H1 (cell line): ENCODE results near the gene TOR4A. TPM values are rescaled to one million over a fixed set of nuclear protein-coding genes. Genes with fewer than 3 reads are reported as not detected.

Experiments used
- CTCF ChIA-PET: fragments of 300-600 bp; sonication (Branson Sonifier 250); formaldehyde crosslinking; loops from one replicate; lab custom pipeline; 2021; ENCODE audit not compliant: partially characterized antibody; lab: Charles Lee
- POLR2A ChIA-PET: fragments of 300-600 bp; sonication (Branson Sonifier 250); formaldehyde crosslinking; loops from one replicate; lab custom pipeline; 2021; ENCODE audit warnings: inconsistent platforms; ENCODE audit not compliant: partially characterized antibody; lab: Charles Lee
- DNase-seq, 2 experiments: peaks; one replicate each; pipeline versions ENCODE4 v3.0.0 to v3.0.0-alpha.2; 2010 to 2022; ENCODE audit warnings: low spot score in 2 of 2, low read depth in 1 of 2, mixed read lengths in 1 of 2
- FAIRE-seq: peaks from 2 replicates; lab custom pipeline; 2011; peaks lifted over from hg19 to GRCh38; lab: Jason Lieb, UNC
- H2AFZ ChIP-seq: 2 replicates; pipeline ENCODE4 v1.8.1; 2012; ENCODE audit warnings: low read length, inconsistent platforms
- H2AK5ac ChIP-seq: 2 replicates; pipeline ENCODE4 v1.6.1; 2013; ENCODE audit warnings: low read depth, low read length
- H2BK120ac ChIP-seq: replicated peaks from 2 replicates; pipeline ENCODE3; 2013; ENCODE audit warnings: low read depth, low read length, inconsistent platforms
- H2BK12ac ChIP-seq: 2 replicates; pipeline ENCODE4 v1.6.1; 2013; ENCODE audit warnings: low read depth, low read length
- H2BK15ac ChIP-seq: 2 replicates; pipeline ENCODE4 v1.6.1; 2013; ENCODE audit warnings: low read length
- H2BK20ac ChIP-seq: 2 replicates; pipeline ENCODE4 v1.6.1; 2013; ENCODE audit warnings: low read length
- H2BK5ac ChIP-seq: 2 replicates; pipeline ENCODE4 v1.6.1; 2013; ENCODE audit warnings: low read depth, low read length
- H3K14ac ChIP-seq: 2 replicates; pipeline ENCODE4 v1.6.1; 2013; ENCODE audit warnings: inconsistent platforms; ENCODE audit not compliant: insufficient read length
- H3K18ac ChIP-seq: 2 replicates; pipeline ENCODE4 v1.6.1; 2013; ENCODE audit warnings: low read length; ENCODE audit errors: extremely low read depth
- H3K23ac ChIP-seq: 2 replicates; pipeline ENCODE4 v1.6.1; 2013; ENCODE audit warnings: inconsistent platforms; ENCODE audit not compliant: insufficient read length
- H3K23me2 ChIP-seq: 2 replicates; pipeline ENCODE4 v1.6.1; 2013; ENCODE audit warnings: low read depth, low read length
- H3K27ac ChIP-seq: 2 replicates; pipeline ENCODE4 v1.6.1; 2011; ENCODE audit warnings: low read depth, low read length, inconsistent platforms
- H3K27me3 ChIP-seq, 4 experiments: replicated peaks in 1 of 4; 1 replicate in 1 of 4; 2 replicates in 3 of 4; pipeline versions ENCODE4 v1.6.1 to v1.8.1; 2011 to 2013; ENCODE audit warnings: low read length in 3 of 4, mild to moderate bottlenecking in 3 of 4, inconsistent platforms in 2 of 4, mixed read lengths in 2 of 4, moderate library complexity in 1 of 4; ENCODE audit not compliant: control insufficient read depth in 3 of 4, insufficient read depth in 3 of 4; ENCODE audit errors: extremely low read depth in 1 of 4
- H3K36me3 ChIP-seq, 4 experiments: 2 replicates each; pipeline versions ENCODE4 v1.6.1 to v1.8.1; 2011 to 2013; ENCODE audit warnings: mild to moderate bottlenecking in 4 of 4, low read length in 3 of 4, moderate library complexity in 2 of 4, control low read depth in 1 of 4, inconsistent platforms in 1 of 4; ENCODE audit not compliant: insufficient read depth in 4 of 4, control insufficient read depth in 2 of 4
- H3K4ac ChIP-seq: replicated peaks from 2 replicates; pipeline ENCODE3; 2013; ENCODE audit warnings: low read length, low read depth, mixed read lengths, inconsistent platforms; ENCODE audit not compliant: insufficient read length
- H3K4me1 ChIP-seq, 4 experiments: replicated peaks in 1 of 4; 1 replicate in 1 of 4; 2 replicates in 3 of 4; pipeline versions ENCODE4 v1.6.1 to v1.8.1; 2011 to 2013; ENCODE audit warnings: low read length in 3 of 4, inconsistent platforms in 2 of 4, mixed read lengths in 1 of 4; ENCODE audit not compliant: insufficient read depth in 4 of 4, control insufficient read depth in 3 of 4
- H3K4me2 ChIP-seq, 2 experiments: 2 replicates each; pipeline versions ENCODE4 v1.6.1 to v1.8.1; 2011 to 2013; ENCODE audit warnings: low read depth in 2 of 2, low read length in 2 of 2, control low read depth in 1 of 2, inconsistent platforms in 1 of 2, mild to moderate bottlenecking in 1 of 2; ENCODE audit not compliant: insufficient read depth in 1 of 2
- H3K4me3 ChIP-seq, 4 experiments: fragments of 200-600, 300-600 bp in 1 of 4; sonication (generic), shearing (Covaris generic), sonication (Bioruptor Twin) in 1 of 4; 2 replicates each; pipeline versions ENCODE4 v1.5.1 to v1.8.1; 2011 to 2016; ENCODE audit warnings: low read length in 4 of 4, low read depth in 3 of 4, control low read depth in 2 of 4, inconsistent platforms in 2 of 4, mild to moderate bottlenecking in 2 of 4, mixed read lengths in 1 of 4, moderate library complexity in 1 of 4; ENCODE audit not compliant: insufficient read depth in 2 of 4; ENCODE audit errors: extremely low read depth in 1 of 4
- H3K56ac ChIP-seq: replicated peaks from 2 replicates; pipeline ENCODE3; 2013; ENCODE audit warnings: low read depth, mild to moderate bottlenecking, mixed read lengths, low read length, inconsistent platforms; ENCODE audit not compliant: insufficient read length
- H3K79me1 ChIP-seq: 2 replicates; pipeline ENCODE4 v1.6.1; 2013; ENCODE audit warnings: low read depth, low read length, control low read depth
- H3K79me2 ChIP-seq, 2 experiments: 2 replicates each; pipeline versions ENCODE4 v1.6.1 to v1.8.1; 2012 to 2013; ENCODE audit warnings: low read length in 2 of 2, mild to moderate bottlenecking in 2 of 2, inconsistent platforms in 1 of 2; ENCODE audit not compliant: insufficient read depth in 2 of 2, control insufficient read depth in 1 of 2
- H3K9ac ChIP-seq, 4 experiments: replicated peaks in 1 of 4; 1 replicate in 1 of 4; 2 replicates in 3 of 4; pipeline versions ENCODE4 v1.6.1 to v1.8.1; 2011 to 2013; ENCODE audit warnings: low read depth in 3 of 4, low read length in 3 of 4, control low read depth in 2 of 4, mild to moderate bottlenecking in 2 of 4, moderate library complexity in 2 of 4, inconsistent platforms in 1 of 4; ENCODE audit errors: extremely low read depth in 1 of 4
- H3K9me3 ChIP-seq, 2 experiments: 2 replicates each; pipeline versions ENCODE4 v1.6.1 to v1.8.1; 2012 to 2013; ENCODE audit warnings: mild to moderate bottlenecking in 2 of 2, moderate library complexity in 2 of 2, control low read depth in 1 of 2, inconsistent platforms in 1 of 2, low read depth in 1 of 2, low read length in 1 of 2, mixed read lengths in 1 of 2; ENCODE audit not compliant: insufficient read depth in 2 of 2
- H4K20me1 ChIP-seq, 2 experiments: replicated peaks in 1 of 2; 2 replicates each; pipeline versions ENCODE3 to v1.8.1; 2011 to 2013; ENCODE audit warnings: inconsistent platforms in 2 of 2, low read length in 2 of 2, mild to moderate bottlenecking in 1 of 2; ENCODE audit not compliant: insufficient read depth in 2 of 2, control insufficient read depth in 1 of 2
- H4K5ac ChIP-seq: 2 replicates; pipeline ENCODE4 v1.6.1; 2013; ENCODE audit warnings: low read length, low read depth, mixed read lengths, inconsistent platforms; ENCODE audit not compliant: insufficient read length
- H4K8ac ChIP-seq: 2 replicates; pipeline ENCODE4 v1.8.0; 2013; ENCODE audit warnings: mild to moderate bottlenecking, moderate library complexity, low read length, inconsistent platforms; ENCODE audit not compliant: insufficient read depth; ENCODE audit errors: extremely low read depth
- H4K91ac ChIP-seq: replicated peaks from 2 replicates; pipeline ENCODE3; 2013; ENCODE audit warnings: low read length, mixed read lengths, inconsistent platforms; ENCODE audit not compliant: insufficient read length
- SIRT6 ChIP-seq: IDR thresholded peaks from one replicate; pipeline ENCODE4 v1.7.1; 2012; ENCODE audit warnings: low read length, inconsistent platforms
- WGBS, 2 experiments: shearing (Covaris generic) in 1 of 2; methylation state at CpG; one replicate each; pipeline versions ENCODE4 v1.1.6 to v1.1.7; 2013 to 2015; ENCODE audit warnings: low lambda C conversion rate in 2 of 2, mixed read lengths in 2 of 2, inconsistent platforms in 1 of 2, low coverage in 1 of 2, missing lambda C conversion rate in 1 of 2; ENCODE audit not compliant: insufficient replicate concordance in 2 of 2, insufficient coverage in 1 of 2, insufficient read length in 1 of 2; ENCODE audit errors: extremely low coverage in 1 of 2, missing lambda C conversion rate in 1 of 2; 5-methylcytosine and 5-hydroxymethylcytosine counted together
- polyA plus RNA-seq, 7 experiments: library from polyadenylated mRNA; depleted of rRNA in 3 of 7; stranded (reverse) in 5 of 7; unstranded in 2 of 7; fragments of >200 nt in 5 of 7; fragments of 200-250 nt in 2 of 7; gene quantifications; 1 replicate in 5 of 7; 2 replicates in 1 of 7; 4 replicates in 1 of 7; pipeline versions ENCODE4 v1.2.1 to v1.2.3, GENCODE V29; 2011 to 2013; ENCODE audit warnings: missing spikeins in 2 of 7, mixed read lengths in 2 of 7
- total RNA-seq: library from RNA; stranded (reverse); fragmentation: NEBNext Ultra II Directional; extraction: Animal tissue kit (Norgen Biotek cat#: 25700); gene quantifications from 2 replicates; pipeline ENCODE4 v1.2.1, GENCODE V29; 2021

The TOR4A gene
- total and polyA plus RNA-seq, 2 of the 8 experiments (the other 6 are each of a cell fraction or from before 2014, with no cell fraction given), result 8.4 to 9.3 TPM

DNA sequence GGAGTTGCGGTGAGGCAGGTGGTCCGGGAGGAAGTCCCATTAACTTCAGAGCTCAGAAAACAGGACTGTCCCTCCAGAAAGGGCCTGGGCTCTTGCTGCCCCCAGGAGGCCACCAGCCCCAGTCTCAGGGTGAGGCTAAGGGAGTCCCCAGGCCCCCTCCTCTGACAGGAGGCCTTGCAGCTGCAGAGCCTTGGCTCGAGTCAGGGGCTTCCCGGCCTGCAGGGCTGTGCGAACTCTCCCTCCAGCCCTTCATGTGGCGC, 29.7 kb upstream of the TOR4A start:
- Histone ChIP-seq H2AFZ (no peak overlapping the region), H3K4me2 (no peak overlapping the region), H3K4ac (no peak overlapping the region), H3K79me1 (no peaks in the 10 kb centered on the region; the same call in none of the 2 replicates), H3K9ac (no peak overlapping the region), H4K5ac (no peak overlapping the region), H3K27ac (no peak overlapping the region), H4K20me1 (peaks cover 6 to 10% of the 10 kb centered on the region in 2 experiments), H2BK20ac (no peak overlapping the region), H2BK120ac (no peak overlapping the region), H3K56ac (no peak overlapping the region), H3K14ac (no peak overlapping the region), H2AK5ac (no peak overlapping the region), H3K23me2 (no peaks in the 10 kb centered on the region), H3K9me3 (no peaks in the 10 kb centered on the region), H2BK12ac (no peak overlapping the region), H3K18ac (no peak overlapping the region), H3K4me3 (no peak overlapping the region), H3K23ac (no peak overlapping the region), H3K36me3 (peaks cover 2 to 9% (median 7%) of the 10 kb centered on the region in 4 experiments; a peak in 5 of 8 replicates), H2BK5ac (no peak overlapping the region), H4K91ac (no peak overlapping the region), H3K79me2 (no peaks in the 10 kb centered on the region; a peak in 1 of 4 replicates), H3K27me3 (no peaks in the 10 kb centered on the region; a peak in 2 of 7 replicates), H4K8ac (no peak overlapping the region), H3K4me1 (peaks cover 0 to 20% (median 16%) of the 10 kb centered on the region in 4 experiments; a peak in 5 of 7 replicates), H2BK15ac (no peak overlapping the region)
- no peak for TF ChIP-seq SIRT6
- ChIA-PET POLR2A (interaction anchor here (1.1 to 69.9 kb wide), 4 partner anchors 9 to 54 kb away, joined by 3 to 1462 read pairs (median 733); partner anchors contain the start of genes CYSRT1, NDOR1, NELFB and RNF208), CTCF (interaction anchor here (0.8 to 3.3 kb wide), 6 partner anchors 8 to 58 kb away, joined by 3 to 26 read pairs (median 4); partner anchors contain the start of gene RNF224)
- DNase-seq, result no peak
- 94% methylated on average over 6 of the region's 6 CpGs; no CpG with 5 or more reads in 1 of the 2 experiments for WGBS, 2 experiments
- no peak for FAIRE-seq
